Smooth muscle cell (in vitro differentiated cells): ENCODE results near the gene DTWD1. TPM values are rescaled to one million over a fixed set of nuclear protein-coding genes. Genes with fewer than 3 reads are reported as not detected.

Experiments
- DNase-seq: peaks from one replicate; lab custom pipeline; 2025; ENCODE audit not compliant: unreplicated experiment; lab: John Stamatoyannopoulos, UW
- H2AFZ ChIP-seq: fragments of 200-600 bp; sonication (generic); 2 replicates; pipeline ENCODE4 v1.6.0; 2016; ENCODE audit warnings: antibody characterized with exemption, low read depth, mild to moderate bottlenecking
- H3F3A ChIP-seq: fragments of 200-600 bp; sonication (generic); 2 replicates; pipeline ENCODE4 v1.6.0; 2017; ENCODE audit warnings: antibody characterized with exemption, low read depth
- H3K27ac ChIP-seq: fragments of 200-600 bp; sonication (generic); 2 replicates; pipeline ENCODE4 v1.5.1; 2016; ENCODE audit warnings: low read depth, mild to moderate bottlenecking
- H3K27me3 ChIP-seq: fragments of 200-600 bp; sonication (generic); 2 replicates; pipeline ENCODE4 v1.6.1; 2016; ENCODE audit warnings: low read depth, mild to moderate bottlenecking
- H3K36me3 ChIP-seq: fragments of 200-600 bp; sonication (generic); 2 replicates; pipeline ENCODE4 v1.5.1; 2016; ENCODE audit warnings: low read depth
- H3K4me1 ChIP-seq: fragments of 200-600 bp; sonication (generic); 2 replicates; pipeline ENCODE4 v1.5.1; 2016; ENCODE audit warnings: low read depth
- H3K4me2 ChIP-seq: fragments of 200-600 bp; sonication (generic); 2 replicates; pipeline ENCODE4 v1.6.0; 2016; ENCODE audit warnings: mild to moderate bottlenecking
- H3K4me3 ChIP-seq: fragments of 200-600 bp; sonication (generic); 2 replicates; pipeline ENCODE4 v1.5.1; 2016; ENCODE audit warnings: mild to moderate bottlenecking
- H3K79me2 ChIP-seq: fragments of 200-600 bp; sonication (generic); 2 replicates; pipeline ENCODE4 v1.6.0; 2016; ENCODE audit warnings: low read depth, mild to moderate bottlenecking
- H3K9ac ChIP-seq: fragments of 200-600 bp; sonication (generic); 2 replicates; pipeline ENCODE4 v1.6.0; 2016; ENCODE audit warnings: low read depth
- H3K9me3 ChIP-seq: fragments of 200-600 bp; sonication (generic); replicated peaks from 2 replicates; pipeline ENCODE4 v1.5.1; 2016; ENCODE audit warnings: low read depth
- H4K20me1 ChIP-seq: fragments of 200-600 bp; sonication (generic); 2 replicates; pipeline ENCODE4 v1.6.0; 2016; ENCODE audit warnings: low read depth
- WGBS: methylation state at CpG from one replicate; pipeline ENCODE4 v1.1.7; 2016; ENCODE audit warnings: low lambda C conversion rate; 5-methylcytosine and 5-hydroxymethylcytosine counted together
- polyA plus RNA-seq: library from polyadenylated mRNA; unstranded; fragments of >200 nt; fragmentation: Nextera tagmentation; extraction: Ambion mirVana; gene quantifications from 2 replicates; pipeline ENCODE4 v1.2.1, GENCODE V29; 2016
- total RNA-seq: library from RNA; depleted of rRNA; stranded (reverse); fragments of >200 nt; gene quantifications from 2 replicates; pipeline ENCODE4 v1.2.3, GENCODE V29; 2014
- TF ChIP-seq, protein P1 (sequence below): fragments of 200-600 bp; sonication (generic); IDR thresholded peaks from 2 replicates; pipeline ENCODE4 v1.5.1; 2017; ENCODE audit warnings: borderline replicate concordance, mild to moderate bottlenecking, antibody characterized with exemption; ENCODE audit not compliant: insufficient read depth, poor library complexity, severe bottlenecking

DTWD1 gene
- total and polyA plus RNA-seq, 2 experiments from 2014 or later = 65.4 to 127 TPM

DNA sequence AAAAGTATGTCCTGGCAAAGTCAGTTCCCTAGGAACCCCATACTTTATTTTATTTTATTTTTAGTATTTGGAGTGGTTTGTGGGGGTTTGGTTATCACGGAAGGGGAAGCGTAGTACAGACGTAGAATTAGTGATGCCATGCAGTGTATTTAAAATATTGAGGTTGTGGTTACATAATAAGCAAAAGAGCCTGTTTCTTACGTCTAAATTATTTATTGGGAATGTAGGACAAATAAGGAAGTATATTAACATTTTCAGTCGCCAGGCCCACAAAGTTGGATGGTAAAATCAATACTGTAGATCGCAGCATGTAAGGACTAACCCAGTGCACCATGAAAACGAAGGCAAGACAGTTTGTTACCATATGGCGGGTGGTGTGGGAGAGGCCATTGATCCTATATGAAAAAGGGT, 558 bp downstream of the DTWD1 start:
- H3K27ac ChIP-seq = peak overlapping the region; percentile 98
- no peaks in the 10 kb centered on the region for H4K20me1 ChIP-seq
- peak overlapping the region; percentile 99 for H3K4me2 ChIP-seq
- H3K27me3 ChIP-seq = no peaks in the 10 kb centered on the region
- peaks cover 15% of the 10 kb centered on the region for H3F3A ChIP-seq
- H3K79me2 ChIP-seq = peaks cover 48% of the 10 kb centered on the region
- H3K9me3 ChIP-seq = no peaks in the 10 kb centered on the region
- H3K4me1 ChIP-seq = peaks cover 40% of the 10 kb centered on the region
- no peak for DNase-seq
- 8% methylated on average over 8 of the region's 8 CpGs for WGBS
- TF ChIP-seq, protein P1, sequence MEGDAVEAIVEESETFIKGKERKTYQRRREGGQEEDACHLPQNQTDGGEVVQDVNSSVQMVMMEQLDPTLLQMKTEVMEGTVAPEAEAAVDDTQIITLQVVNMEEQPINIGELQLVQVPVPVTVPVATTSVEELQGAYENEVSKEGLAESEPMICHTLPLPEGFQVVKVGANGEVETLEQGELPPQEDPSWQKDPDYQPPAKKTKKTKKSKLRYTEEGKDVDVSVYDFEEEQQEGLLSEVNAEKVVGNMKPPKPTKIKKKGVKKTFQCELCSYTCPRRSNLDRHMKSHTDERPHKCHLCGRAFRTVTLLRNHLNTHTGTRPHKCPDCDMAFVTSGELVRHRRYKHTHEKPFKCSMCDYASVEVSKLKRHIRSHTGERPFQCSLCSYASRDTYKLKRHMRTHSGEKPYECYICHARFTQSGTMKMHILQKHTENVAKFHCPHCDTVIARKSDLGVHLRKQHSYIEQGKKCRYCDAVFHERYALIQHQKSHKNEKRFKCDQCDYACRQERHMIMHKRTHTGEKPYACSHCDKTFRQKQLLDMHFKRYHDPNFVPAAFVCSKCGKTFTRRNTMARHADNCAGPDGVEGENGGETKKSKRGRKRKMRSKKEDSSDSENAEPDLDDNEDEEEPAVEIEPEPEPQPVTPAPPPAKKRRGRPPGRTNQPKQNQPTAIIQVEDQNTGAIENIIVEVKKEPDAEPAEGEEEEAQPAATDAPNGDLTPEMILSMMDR = no peak
- H2AFZ ChIP-seq = peak overlapping the region; percentile 81
- H3K4me3 ChIP-seq = peak overlapping the region; percentile 94
- peak overlapping the region; percentile 94 for H3K9ac ChIP-seq
- no peaks in the 10 kb centered on the region for H3K36me3 ChIP-seq

DNA sequence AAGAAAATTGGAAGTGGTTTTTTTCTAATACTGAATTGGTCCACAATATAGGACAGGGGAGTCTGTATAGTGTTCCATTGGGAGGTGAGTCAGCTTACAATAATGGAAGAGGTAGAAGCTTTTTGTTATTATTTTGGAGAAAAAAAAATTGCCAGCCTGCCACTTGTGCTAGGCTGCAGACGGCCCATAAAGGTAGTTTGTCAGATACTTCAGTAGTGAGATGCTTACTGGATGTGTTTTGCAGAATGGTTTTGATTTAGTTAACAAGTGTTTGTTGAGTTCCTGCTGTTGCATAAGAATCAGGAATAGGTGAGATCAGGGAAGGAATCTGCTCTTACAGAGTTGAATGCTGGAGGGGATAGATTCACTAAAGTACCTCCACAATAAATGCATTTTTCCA, 1.0 kb downstream of the DTWD1 start:
- H3K4me2 ChIP-seq = peak overlapping the region; percentile 99
- H3K9me3 ChIP-seq = no peaks in the 10 kb centered on the region
- H3K9ac ChIP-seq = peak overlapping the region; percentile 94
- H3F3A ChIP-seq = peaks cover 20% of the 10 kb centered on the region
- WGBS = 32% methylated on average over 1 of the region's 1 CpG
- no peaks in the 10 kb centered on the region for H3K36me3 ChIP-seq
- no peak overlapping the region for H2AFZ ChIP-seq
- TF ChIP-seq, protein P1 = no peak
- DNase-seq = no peak
- peak overlapping the region; percentile 98 for H3K27ac ChIP-seq
- peak overlapping the region; percentile 94 for H3K4me3 ChIP-seq
- peaks cover 45% of the 10 kb centered on the region for H3K4me1 ChIP-seq
- H3K79me2 ChIP-seq = peaks cover 52% of the 10 kb centered on the region
- H4K20me1 ChIP-seq = no peaks in the 10 kb centered on the region
- no peaks in the 10 kb centered on the region for H3K27me3 ChIP-seq

DNA sequence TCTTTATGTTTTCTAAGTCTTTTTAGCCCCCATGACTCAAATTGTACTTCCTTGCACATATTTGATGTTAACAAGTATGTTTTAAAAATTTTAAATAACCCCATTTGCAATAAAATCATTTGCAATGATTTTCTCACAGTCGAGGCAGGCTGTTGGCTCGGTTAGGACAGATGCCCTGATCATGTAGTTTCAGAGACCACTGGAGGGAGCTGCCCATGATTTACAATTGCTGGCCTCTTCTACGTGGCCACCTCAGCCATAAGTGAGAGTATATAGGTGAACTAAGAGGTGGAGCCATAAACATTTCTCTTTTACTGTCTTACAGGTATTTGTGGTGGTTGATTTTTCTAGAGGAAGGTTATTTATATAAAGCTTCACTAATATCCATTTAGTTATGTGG, 1.7 kb downstream of the DTWD1 start:
- 58% methylated on average over 3 of the region's 3 CpGs for WGBS
- Histone ChIP-seq H3K27me3 (no peaks in the 10 kb centered on the region), H2AFZ (no peak overlapping the region), H3K9me3 (no peaks in the 10 kb centered on the region), H3K4me2 (peak overlapping the region; percentile 99), H3K36me3 (no peaks in the 10 kb centered on the region), H4K20me1 (no peaks in the 10 kb centered on the region), H3K79me2 (peaks cover 52% of the 10 kb centered on the region), H3F3A (peaks cover 22% of the 10 kb centered on the region), H3K27ac (peak overlapping the region; percentile 98), H3K4me3 (peak overlapping the region; percentile 94), H3K4me1 (peaks cover 51% of the 10 kb centered on the region), H3K9ac (peak overlapping the region; percentile 20)
- no peak for DNase-seq
- TF ChIP-seq, protein P1 = no peak

DNA sequence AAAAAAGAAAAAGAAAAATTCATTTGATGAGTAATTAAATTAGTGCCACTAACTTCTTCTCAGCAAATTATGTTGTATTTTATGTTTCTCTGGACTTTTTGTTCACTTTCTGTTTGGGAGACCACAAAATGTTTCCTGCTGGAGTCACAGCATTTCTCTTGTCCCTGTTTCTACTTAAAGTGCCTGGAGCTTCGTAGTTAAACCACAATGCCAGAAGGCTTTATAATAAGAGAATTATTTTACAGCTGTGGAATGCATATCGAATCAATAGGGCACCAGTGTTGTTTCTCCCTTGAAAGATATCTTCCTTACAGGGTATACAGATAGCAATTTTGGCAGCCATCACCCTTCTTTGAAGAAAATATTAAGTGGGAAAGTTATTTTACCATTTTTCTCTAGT, 3.2 kb downstream of the DTWD1 start:
- DNase-seq = no peak
- Histone ChIP-seq H3K9me3 (no peaks in the 10 kb centered on the region), H3K4me2 (peak overlapping the region; percentile 99), H3K27me3 (no peaks in the 10 kb centered on the region), H3K4me1 (peaks cover 63% of the 10 kb centered on the region), H3K27ac (peak overlapping the region; percentile 98), H3K4me3 (peak overlapping the region; percentile 16), H4K20me1 (no peaks in the 10 kb centered on the region), H3F3A (peaks cover 28% of the 10 kb centered on the region), H2AFZ (no peak overlapping the region), H3K9ac (peak overlapping the region; percentile 81), H3K79me2 (peaks cover 57% of the 10 kb centered on the region), H3K36me3 (no peaks in the 10 kb centered on the region)
- TF ChIP-seq, protein P1 = no peak
- 4% methylated on average over 2 of the region's 2 CpGs for WGBS
